ENCODE results near the gene ARPC1B. TPM values are rescaled to one million over a fixed set of nuclear protein-coding genes. Genes with fewer than 3 reads are reported as not detected.

Gene ARPC1B
- polyA plus RNA-seq, 1 of the 3 experiments (the other 2 are of a cell fraction), result 836 TPM

GRCh38 chr7:99359465-99360154, 14.9 kb upstream of the ARPC1B start:
- no peaks in the 10 kb centered on the region for H3K9me2 ChIP-seq
- peaks cover 51 to 78% of the 10 kb centered on the region in 2 experiments for H3K36me3 ChIP-seq (replicated peaks in 1 of 2; ENCODE audit: control insufficient read depth in 1 of 2, insufficient read depth in 2 of 2, low read length in 1 of 2)
- POLR2A ChIA-PET, result no interaction called here
- DNase-seq, result no peak
- H3K4me1 ChIP-seq (ENCODE audit: control insufficient read depth in 1 of 2, insufficient read depth in 2 of 2, low read depth in 1 of 2, low read length in 1 of 2), result peaks cover 0 to 3% of the 10 kb centered on the region in 2 experiments; a peak in 1 of 4 replicates
- H2AFZ ChIP-seq (ENCODE audit: low read depth), result no peak overlapping the region
- 95% methylated on average over 22 of the region's 22 CpGs for WGBS (ENCODE audit: low lambda C conversion rate)
- H3K27me3 ChIP-seq (ENCODE audit: insufficient read depth), result no peaks in the 10 kb centered on the region
- H3K9me3 ChIP-seq, result no peaks in the 10 kb centered on the region
- no peak overlapping the region for H3K4me3 ChIP-seq (ENCODE audit: low read depth in 2 of 2, low read length in 1 of 2)
- TF ChIP-seq RCOR1 (IDR thresholded peaks at IDR 0.05; ENCODE audit: low read length) (no peak), NFIC (IDR thresholded peaks at IDR 0.05; ENCODE audit: borderline replicate concordance) (no peak), FOXJ3 (CRISPR knock-in tag; IDR thresholded peaks at IDR 0.05) (no peak), MEF2A (IDR thresholded peaks at IDR 0.05; ENCODE audit: borderline replicate concordance, low read depth) (no peak), RXRA (IDR thresholded peaks at IDR 0.05; ENCODE audit: borderline replicate concordance, low read depth) (no peak), EZH2phosphoT487 (IDR thresholded peaks at IDR 0.05; ENCODE audit: borderline replicate concordance, low read depth) (no peak), RFX5 (IDR thresholded peaks at IDR 0.05; ENCODE audit: low read length) (no peak), TCF12 (IDR thresholded peaks at IDR 0.05) (no peak), GATA2 (CRISPR knock-in tag; IDR thresholded peaks at IDR 0.05) (no peak), TEAD4 (IDR thresholded peaks at IDR 0.05; ENCODE audit: borderline replicate concordance, insufficient read depth) (no peak), POLR2AphosphoS5 (IDR thresholded peaks at IDR 0.05; ENCODE audit: low read depth, low read length) (no peak), SIN3A (IDR thresholded peaks at IDR 0.05; ENCODE audit: borderline replicate concordance, low read depth, low read length) (no peak), YY1 (IDR thresholded peaks at IDR 0.05; ENCODE audit: low read depth) (no peak), ELF1 (IDR thresholded peaks at IDR 0.05) (no peak)
- no peak overlapping the region for H3K27ac ChIP-seq (ENCODE audit: low read depth in 2 of 2, low read length in 1 of 2)
- CTCF ChIA-PET, result interaction anchor here (0.8 to 1.7 kb wide), 3 partner anchors 11 to 22 kb away, joined by 4 to 5 read pairs (median 4); no protein-coding TSS in a partner anchor
- H3K9ac ChIP-seq, result no peak overlapping the region
- H3K4me2 ChIP-seq, result no peak overlapping the region
- peaks cover 8% of the 10 kb centered on the region for H4K20me1 ChIP-seq (ENCODE audit: insufficient read depth)
- H3K79me2 ChIP-seq (ENCODE audit: insufficient read depth), result no peaks in the 10 kb centered on the region
- peaks cover 21% of the 10 kb centered on the region for H3F3A ChIP-seq (replicated peaks; ENCODE audit: insufficient read depth)

GRCh38 chr7:99362801-99363200, 11.7 kb upstream of the ARPC1B start:
- no peaks in the 10 kb centered on the region for H3K9me3 ChIP-seq
- DNase-seq, result no peak
- CTCF ChIA-PET, result interaction anchor here (1.2 to 1.8 kb wide), 2 partner anchors 13 to 30 kb away, joined by 3 to 4 read pairs; no protein-coding TSS in a partner anchor
- H3K4me2 ChIP-seq, result 0 out of 2 replicates have a peak overlapping the region, but pooled peaks have one; percentile 14
- no peaks in the 10 kb centered on the region for H3K9me2 ChIP-seq
- H3K9ac ChIP-seq, result no peak overlapping the region
- 79% methylated on average over 3 of the region's 3 CpGs for WGBS (ENCODE audit: low lambda C conversion rate)
- TF ChIP-seq FOSL2 (IDR thresholded peaks at IDR 0.05; ENCODE audit: borderline replicate concordance, low read depth), result peak; percentile 52
- no peak for TF ChIP-seq SMC3 (IDR thresholded peaks at IDR 0.05; ENCODE audit: low read depth, low read length)
- TF ChIP-seq TCF12 (IDR thresholded peaks at IDR 0.05), result peak; percentile 28; the same call in 1 of the 2 replicates
- H3K36me3 ChIP-seq (replicated peaks in 1 of 2; ENCODE audit: control insufficient read depth in 1 of 2, insufficient read depth in 2 of 2, low read length in 1 of 2), result peaks cover 59 to 77% of the 10 kb centered on the region in 2 experiments
- H4K20me1 ChIP-seq (ENCODE audit: insufficient read depth), result peaks cover 8% of the 10 kb centered on the region
- peaks cover 0 to 3% of the 10 kb centered on the region in 2 experiments; a peak in 2 of 4 replicates for H3K4me1 ChIP-seq (ENCODE audit: control insufficient read depth in 1 of 2, insufficient read depth in 2 of 2, low read depth in 1 of 2, low read length in 1 of 2)
- peak overlapping the region in 1 of 2 experiments; percentile 59; a peak in 2 of 4 replicates for H3K27ac ChIP-seq (ENCODE audit: low read depth in 2 of 2, low read length in 1 of 2)
- H3K4me3 ChIP-seq (ENCODE audit: low read depth in 2 of 2, low read length in 1 of 2), result no peak overlapping the region
- H2AFZ ChIP-seq (ENCODE audit: low read depth), result no peak overlapping the region
- no peaks in the 10 kb centered on the region for H3K79me2 ChIP-seq (ENCODE audit: insufficient read depth)
- no peaks in the 10 kb centered on the region for H3K27me3 ChIP-seq (ENCODE audit: insufficient read depth)
- peaks cover 31% of the 10 kb centered on the region for H3F3A ChIP-seq (replicated peaks; ENCODE audit: insufficient read depth)
- POLR2A ChIA-PET, result no interaction called here

Data from SK-N-SH (cell line).